ENCODE data around the gene SCLY. TPM values are rescaled to one million over a fixed set of nuclear protein-coding genes. Genes with fewer than 3 reads are reported as not detected.

The SCLY gene
- total RNA-seq, 1 donor from 2014 or later, result 8.7 TPM

- no peak for DNase-seq
Measured at GRCh38 chr2:238077292-238077691, 16.5 kb downstream of the SCLY start.

GRCh38 chr2:238079874-238080327, 19.1 kb downstream of the SCLY start:
- DNase-seq, result no peak

- DNase-seq, result no peak
Measured at GRCh38 chr2:238080518-238080917, 19.7 kb downstream of the SCLY start.

GRCh38 chr2:238081150-238081549, 20.3 kb downstream of the SCLY start:
- DNase-seq, result no peak

GRCh38 chr2:238081561-238081960, 20.8 kb downstream of the SCLY start:
- no peak for DNase-seq

- no peak for DNase-seq
Measured at GRCh38 chr2:238082151-238082550, 21.4 kb downstream of the SCLY start.

GRCh38 chr2:238082827-238083226, 22.0 kb downstream of the SCLY start:
- no peak for DNase-seq

- no peak for DNase-seq
Measured at GRCh38 chr2:238083919-238084318, 23.1 kb downstream of the SCLY start.

- no peak for DNase-seq
Measured at GRCh38 chr2:238084761-238085160, 24.0 kb downstream of the SCLY start.

- DNase-seq, result no peak
Measured at GRCh38 chr2:238085899-238086298, 25.1 kb downstream of the SCLY start.

- no peak for DNase-seq
Measured at GRCh38 chr2:238087211-238087610, 26.4 kb downstream of the SCLY start.

- DNase-seq, result no peak
Measured at GRCh38 chr2:238090887-238091286, 30.1 kb downstream of the SCLY start.

- no peak for DNase-seq
Measured at GRCh38 chr2:238091436-238092060, 30.7 kb downstream of the SCLY start.

- no peak for DNase-seq
Measured at GRCh38 chr2:238092486-238093035, 31.8 kb downstream of the SCLY start.

- DNase-seq, result no peak
Measured at GRCh38 chr2:238093181-238094140, 32.7 kb downstream of the SCLY start.

- DNase-seq, result no peak
Measured at GRCh38 chr2:238094438-238095022, 33.7 kb downstream of the SCLY start.

- DNase-seq, result no peak
Measured at GRCh38 chr2:238095143-238095542, 34.3 kb downstream of the SCLY start.

GRCh38 chr2:238096311-238097011, 35.7 kb downstream of the SCLY start:
- no peak for DNase-seq

GRCh38 chr2:238097201-238097987, 36.6 kb downstream of the SCLY start:
- no peak for DNase-seq

- no peak for DNase-seq
Measured at GRCh38 chr2:238097988-238098871, 37.4 kb downstream of the SCLY start.

All from skin of body (tissue), 2 donors.